ENCODE results near the gene DISP2. TPM values are rescaled to one million over a fixed set of nuclear protein-coding genes. Genes with fewer than 3 reads are reported as not detected.

DISP2 gene
- total and polyA plus RNA-seq, 2 experiments from 2014 or later = 1.3 to 2.2 TPM

GRCh38 chr15:40425681-40426080 lies 67.7 kb downstream of the DISP2 start:
- Histone ChIP-seq H2AFZ (no peak overlapping the region), H3F3A (replicated peaks; ENCODE audit: low read depth) (peaks cover 16% of the 10 kb centered on the region; the same call in 1 of the 2 replicates), H3K36me3 (ENCODE audit: insufficient read depth) (no peaks in the 10 kb centered on the region), H4K20me1 (replicated peaks; ENCODE audit: insufficient read depth) (no peaks in the 10 kb centered on the region), H3K4me2 (no peak overlapping the region), H3K79me2 (replicated peaks; ENCODE audit: insufficient read depth) (no peaks in the 10 kb centered on the region), H3K9me2 (ENCODE audit: insufficient read depth) (no peaks in the 10 kb centered on the region), H3K27ac (ENCODE audit: low read depth) (no peak overlapping the region), H3K4me1 (ENCODE audit: insufficient read depth) (peaks cover 25% of the 10 kb centered on the region), H3K4me3 (no peak overlapping the region), H3K27me3 (ENCODE audit: insufficient read depth) (0 out of 2 replicates have a peak, but pooled peaks cover 5% of the 10 kb centered on the region)
- TF ChIP-seq POLR2AphosphoS5 (IDR thresholded peaks at IDR 0.05; ENCODE audit: low read depth) (no peak), CREB1 (CRISPR knock-in tag; IDR thresholded peaks at IDR 0.05; ENCODE audit: low read depth) (no peak), JUNB (IDR thresholded peaks at IDR 0.05; ENCODE audit: unreplicated experiment) (no peak), EZH2phosphoT487 (IDR thresholded peaks at IDR 0.05; ENCODE audit: unreplicated experiment) (no peak), ZNF462 (CRISPR knock-in tag; IDR thresholded peaks at IDR 0.05) (no peak), ZNF331 (CRISPR knock-in tag; IDR thresholded peaks at IDR 0.05; ENCODE audit: low read depth) (no peak), ZNF114 (CRISPR knock-in tag; IDR thresholded peaks at IDR 0.05) (no peak), STAT1 (IDR thresholded peaks at IDR 0.05; ENCODE audit: unreplicated experiment) (no peak), REST (IDR thresholded peaks at IDR 0.05; ENCODE audit: unreplicated experiment) (no peak), EZH2 (IDR thresholded peaks at IDR 0.05; ENCODE audit: low read depth, unreplicated experiment) (no peak), CTCF (conservative IDR thresholded peaks at IDR 0.05; ENCODE audit: low read depth in 2 of 2) (no peak)
- no peak for ATAC-seq
- peaks cover 28% of the 10 kb centered on the region for H3K4me1 Mint-ChIP-seq
- H3K27ac Mint-ChIP-seq = no peak overlapping the region
- H3K9me3 Mint-ChIP-seq = no peaks in the 10 kb centered on the region
- peaks cover 27% of the 10 kb centered on the region for H3K27me3 Mint-ChIP-seq (ENCODE audit: insufficient read depth, low read depth, poor library complexity)
- DNase-seq (ENCODE audit: low spot score) = no peak
- no peak overlapping the region for H3K4me3 Mint-ChIP-seq
- no peaks in the 10 kb centered on the region for H3K36me3 Mint-ChIP-seq (ENCODE audit: low read depth)

Data from GM23338 (cell line).